D721Med (cell line): ENCODE data around the gene AFF3.

Experiments
- DNase-seq: peaks from one replicate; pipeline ENCODE4 v3.0.0; 2011; ENCODE audit warnings: low spot score; ENCODE audit not compliant: insufficient read length
- FAIRE-seq: peaks from 2 replicates; lab custom pipeline; 2011; peaks lifted over from hg19 to GRCh38; lab: Jason Lieb, UNC
- TF ChIP-seq, protein P1 (sequence below): IDR thresholded peaks from 2 replicates; pipeline ENCODE4 v1.5.1; 2012; ENCODE audit warnings: mild to moderate bottlenecking, control low read depth; ENCODE audit not compliant: insufficient read depth; ENCODE audit errors: missing control alignments

AFF3 gene

DNA sequence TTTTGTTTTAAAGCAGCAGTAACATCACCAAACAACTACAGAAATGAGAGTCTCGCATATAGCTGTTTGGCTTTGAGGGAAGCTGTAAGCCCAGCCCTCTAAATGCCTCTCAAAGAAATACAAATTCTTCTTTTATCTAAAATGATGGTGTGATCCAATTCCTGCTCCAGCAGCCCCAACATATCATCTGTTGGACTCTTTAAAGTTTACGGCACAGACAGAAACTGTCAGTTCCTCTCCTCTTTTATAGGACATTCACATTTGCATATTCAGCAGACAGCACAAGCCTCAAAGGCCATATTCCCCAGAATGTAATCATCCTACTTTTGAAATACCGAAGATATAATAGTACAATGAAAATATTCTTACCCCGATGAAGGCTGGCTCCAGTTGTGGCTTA lies 435.7 kb downstream of the AFF3 start:
- FAIRE-seq (no peak), DNase-seq (no peak)
- TF ChIP-seq, protein P1, sequence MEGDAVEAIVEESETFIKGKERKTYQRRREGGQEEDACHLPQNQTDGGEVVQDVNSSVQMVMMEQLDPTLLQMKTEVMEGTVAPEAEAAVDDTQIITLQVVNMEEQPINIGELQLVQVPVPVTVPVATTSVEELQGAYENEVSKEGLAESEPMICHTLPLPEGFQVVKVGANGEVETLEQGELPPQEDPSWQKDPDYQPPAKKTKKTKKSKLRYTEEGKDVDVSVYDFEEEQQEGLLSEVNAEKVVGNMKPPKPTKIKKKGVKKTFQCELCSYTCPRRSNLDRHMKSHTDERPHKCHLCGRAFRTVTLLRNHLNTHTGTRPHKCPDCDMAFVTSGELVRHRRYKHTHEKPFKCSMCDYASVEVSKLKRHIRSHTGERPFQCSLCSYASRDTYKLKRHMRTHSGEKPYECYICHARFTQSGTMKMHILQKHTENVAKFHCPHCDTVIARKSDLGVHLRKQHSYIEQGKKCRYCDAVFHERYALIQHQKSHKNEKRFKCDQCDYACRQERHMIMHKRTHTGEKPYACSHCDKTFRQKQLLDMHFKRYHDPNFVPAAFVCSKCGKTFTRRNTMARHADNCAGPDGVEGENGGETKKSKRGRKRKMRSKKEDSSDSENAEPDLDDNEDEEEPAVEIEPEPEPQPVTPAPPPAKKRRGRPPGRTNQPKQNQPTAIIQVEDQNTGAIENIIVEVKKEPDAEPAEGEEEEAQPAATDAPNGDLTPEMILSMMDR, result no peak

DNA sequence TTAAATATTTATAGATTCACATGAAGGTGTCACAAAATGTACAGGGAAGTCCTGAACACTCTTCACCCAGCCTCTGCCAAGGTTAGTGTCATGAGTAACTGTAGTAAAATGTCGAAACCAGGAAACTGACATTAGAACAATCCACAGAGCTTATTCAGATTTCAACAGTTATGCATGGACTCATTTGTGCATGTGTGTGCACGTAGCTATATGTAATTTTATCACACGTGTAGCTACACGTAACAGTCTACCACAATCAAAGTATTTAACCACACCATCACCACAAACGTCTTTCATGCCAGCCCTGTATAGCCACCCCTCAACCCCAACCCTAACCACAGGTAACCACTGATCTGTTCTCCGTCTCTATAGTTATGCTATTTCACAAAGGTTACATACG lies 440.9 kb downstream of the AFF3 start:
- no peak for DNase-seq
- TF ChIP-seq, protein P1, result no peak
- no peak for FAIRE-seq

DNA sequence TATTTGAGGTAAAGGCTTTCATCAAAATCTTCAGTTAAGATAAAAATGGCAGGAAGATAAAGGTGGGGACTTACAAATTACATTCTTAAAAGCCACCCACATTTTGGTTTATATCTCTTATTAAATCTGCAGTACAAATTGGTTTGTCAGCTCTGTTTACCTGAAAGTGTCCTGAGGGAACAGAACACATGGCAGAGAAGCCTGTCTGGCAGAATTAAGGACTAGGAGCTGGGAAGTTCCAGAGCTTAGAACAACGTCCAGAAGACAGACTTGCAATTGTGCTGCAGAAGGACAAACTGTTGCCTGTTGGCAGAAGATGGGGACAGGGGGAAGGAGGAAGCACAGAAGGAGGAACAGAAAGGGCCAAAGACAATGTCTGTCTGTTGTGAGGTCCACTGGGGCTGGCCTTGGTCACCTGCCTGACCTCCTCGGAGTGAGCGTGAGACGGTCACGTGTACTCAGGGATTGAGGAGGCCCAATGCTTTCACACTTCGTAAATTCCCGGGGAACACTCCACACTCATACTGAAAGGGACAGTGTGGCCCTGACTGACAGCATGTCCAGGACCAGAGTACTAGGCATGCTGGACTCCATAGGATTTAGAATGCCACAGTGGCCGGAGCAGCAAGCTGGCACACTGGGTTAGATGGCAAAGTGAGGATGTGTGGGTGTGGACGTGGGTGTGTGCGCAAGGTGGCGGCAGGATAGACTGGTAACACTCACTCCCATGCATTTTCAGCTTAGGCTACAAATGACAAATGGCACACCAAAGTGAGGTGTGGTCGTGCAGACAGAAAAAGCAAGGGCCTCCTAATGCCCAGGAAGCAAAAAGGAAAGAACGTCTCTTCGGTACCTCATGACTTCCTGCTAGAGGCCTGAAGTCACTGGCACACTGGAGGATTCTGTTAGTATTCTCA lies 441.6 kb downstream of the AFF3 start:
- TF ChIP-seq, protein P1, result no peak
- no peak for DNase-seq
- FAIRE-seq, result no peak

DNA sequence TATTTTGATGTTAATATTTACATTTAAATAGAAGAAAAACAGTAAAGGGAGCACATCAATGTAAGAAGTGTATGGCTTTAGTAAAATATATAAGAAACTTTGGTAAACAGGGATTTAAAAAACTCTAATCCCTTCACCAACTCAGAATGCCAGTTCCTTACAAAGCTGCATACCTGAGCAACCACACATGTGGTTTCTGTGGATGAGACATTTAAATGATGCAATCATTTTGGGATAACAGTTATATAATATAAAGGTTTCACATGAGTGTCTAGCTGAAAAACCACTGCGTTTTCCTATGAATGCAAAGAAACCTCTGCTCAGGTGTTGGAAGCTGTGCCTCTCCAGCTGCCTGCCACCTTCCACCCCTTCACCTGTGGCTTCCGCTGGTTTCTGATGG lies 443.5 kb downstream of the AFF3 start:
- TF ChIP-seq, protein P1, result no peak
- FAIRE-seq (no peak), DNase-seq (no peak)

DNA sequence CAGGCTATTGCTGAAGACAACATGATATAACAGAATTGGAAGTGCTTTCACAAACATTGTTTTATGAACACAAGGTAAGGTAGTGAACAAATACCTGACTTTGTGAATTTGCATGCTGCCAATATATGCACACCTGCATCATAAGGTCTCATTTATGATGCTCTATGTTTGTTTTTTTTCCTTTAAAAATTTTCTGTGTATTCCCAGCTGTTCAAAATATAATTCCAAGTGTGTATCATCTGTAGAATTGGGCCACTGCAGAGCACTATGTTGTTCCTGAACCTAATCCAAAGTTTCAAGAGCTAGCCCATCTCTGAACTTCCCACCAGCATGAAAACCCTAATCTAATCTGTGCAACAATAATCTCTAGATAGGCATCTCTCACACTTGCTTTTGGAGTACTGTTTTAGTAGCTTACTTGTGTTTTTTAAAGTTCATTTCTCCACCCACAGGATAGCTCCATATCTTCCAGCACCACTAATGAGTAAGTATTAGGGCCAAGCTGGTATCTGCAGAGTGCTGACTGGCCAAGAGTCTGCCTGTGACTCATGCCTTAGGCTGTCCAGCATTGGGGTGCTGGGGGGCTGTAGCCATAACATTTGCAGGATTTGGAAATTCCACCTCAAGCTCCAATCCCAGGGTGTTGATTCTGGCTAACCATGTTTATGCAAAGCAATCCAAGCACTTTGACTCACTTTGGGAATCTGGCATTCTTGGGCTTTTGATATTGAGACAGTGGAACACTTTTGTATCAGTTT lies 444.4 kb downstream of the AFF3 start:
- no peak for DNase-seq
- TF ChIP-seq, protein P1, result no peak
- no peak for FAIRE-seq

DNA sequence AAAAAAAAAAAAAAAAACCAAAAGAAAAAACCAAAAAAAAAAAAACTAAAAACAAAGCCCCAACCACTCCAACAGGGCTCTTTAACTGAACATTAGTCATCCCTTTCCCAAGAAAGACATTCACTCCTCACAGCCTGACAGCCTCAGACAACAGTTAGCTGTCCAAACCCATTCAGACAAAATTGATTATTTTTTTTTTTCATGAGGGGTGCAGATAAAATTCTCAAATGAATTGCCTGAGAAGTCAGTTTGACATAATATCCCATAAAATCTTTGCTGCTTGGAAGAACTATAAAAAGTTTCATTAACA lies 446.5 kb downstream of the AFF3 start:
- no peak for DNase-seq
- FAIRE-seq, result no peak
- TF ChIP-seq, protein P1, result no peak
